ENCODE data around the gene AP4E1. TPM values are rescaled to one million over a fixed set of nuclear protein-coding genes. Genes with fewer than 3 reads are reported as not detected.

Gene AP4E1
- total RNA-seq, 4 donors from 2014 or later, result 6.8 to 12.1 (median 9.8) TPM

- TF ChIP-seq, protein P1, sequence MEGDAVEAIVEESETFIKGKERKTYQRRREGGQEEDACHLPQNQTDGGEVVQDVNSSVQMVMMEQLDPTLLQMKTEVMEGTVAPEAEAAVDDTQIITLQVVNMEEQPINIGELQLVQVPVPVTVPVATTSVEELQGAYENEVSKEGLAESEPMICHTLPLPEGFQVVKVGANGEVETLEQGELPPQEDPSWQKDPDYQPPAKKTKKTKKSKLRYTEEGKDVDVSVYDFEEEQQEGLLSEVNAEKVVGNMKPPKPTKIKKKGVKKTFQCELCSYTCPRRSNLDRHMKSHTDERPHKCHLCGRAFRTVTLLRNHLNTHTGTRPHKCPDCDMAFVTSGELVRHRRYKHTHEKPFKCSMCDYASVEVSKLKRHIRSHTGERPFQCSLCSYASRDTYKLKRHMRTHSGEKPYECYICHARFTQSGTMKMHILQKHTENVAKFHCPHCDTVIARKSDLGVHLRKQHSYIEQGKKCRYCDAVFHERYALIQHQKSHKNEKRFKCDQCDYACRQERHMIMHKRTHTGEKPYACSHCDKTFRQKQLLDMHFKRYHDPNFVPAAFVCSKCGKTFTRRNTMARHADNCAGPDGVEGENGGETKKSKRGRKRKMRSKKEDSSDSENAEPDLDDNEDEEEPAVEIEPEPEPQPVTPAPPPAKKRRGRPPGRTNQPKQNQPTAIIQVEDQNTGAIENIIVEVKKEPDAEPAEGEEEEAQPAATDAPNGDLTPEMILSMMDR (IDR thresholded peaks at IDR 0.05; ENCODE audit: low read depth), result no peak
Measured at GRCh38 chr15:50891159-50891558, 17.3 kb upstream of the AP4E1 start.

DNA sequence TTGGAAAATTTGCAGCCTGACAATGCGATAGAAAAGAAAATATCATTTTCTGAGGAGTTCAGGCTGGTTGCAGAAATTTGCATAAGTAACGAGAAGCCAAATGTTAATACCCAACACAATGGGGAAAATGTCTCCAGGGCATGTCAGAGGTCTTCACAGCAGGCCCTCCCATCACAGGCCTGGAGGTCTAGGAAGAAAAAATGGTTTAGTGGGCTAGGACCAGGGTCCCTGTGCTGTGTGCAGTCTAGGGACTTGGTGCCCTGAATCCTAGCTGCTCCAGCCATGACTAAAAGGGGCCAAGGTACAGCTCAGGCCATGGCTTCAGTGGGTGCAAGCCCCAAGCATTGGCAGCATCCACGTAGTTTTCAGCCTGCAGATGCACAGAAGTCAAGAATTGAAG, 14.5 kb upstream of the AP4E1 start:
- TF ChIP-seq, protein P1 (IDR thresholded peaks at IDR 0.05; ENCODE audit: low read depth), result no peak

GRCh38 chr15:50904211-50904610, 4.3 kb upstream of the AP4E1 start:
- TF ChIP-seq, protein P1 (IDR thresholded peaks at IDR 0.05; ENCODE audit: low read depth), result no peak

- TF ChIP-seq, protein P1 (IDR thresholded peaks at IDR 0.05; ENCODE audit: low read depth), result no peak
Measured at GRCh38 chr15:50905055-50905454, 3.4 kb upstream of the AP4E1 start.

- TF ChIP-seq, protein P1 (IDR thresholded peaks at IDR 0.05; ENCODE audit: low read depth), result no peak
Measured at GRCh38 chr15:50906954-50907600, 1.4 kb upstream of the AP4E1 start.

- TF ChIP-seq, protein P1 (IDR thresholded peaks at IDR 0.05; ENCODE audit: low read depth), result no peak
Measured at GRCh38 chr15:50907601-50908208, 778 bp upstream of the AP4E1 start.

DNA sequence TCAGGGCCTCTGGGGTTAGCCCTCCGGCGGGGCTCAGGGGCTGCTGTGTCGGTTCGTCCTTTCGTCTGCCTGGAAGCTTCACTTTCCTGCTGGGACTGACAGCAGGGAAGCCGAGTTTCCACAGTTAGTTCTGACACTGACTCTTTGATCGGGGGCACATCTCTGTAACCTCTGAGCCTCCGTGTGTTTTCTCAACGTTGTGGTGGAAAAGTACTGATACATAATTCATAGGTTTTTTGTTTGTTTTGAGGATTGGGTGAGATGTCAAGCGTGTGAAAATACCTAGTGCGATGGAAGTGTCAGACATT, 481 bp downstream of the AP4E1 start:
- TF ChIP-seq, protein P1 (IDR thresholded peaks at IDR 0.05; ENCODE audit: low read depth), result no peak
